HEK293 (cell line): ENCODE results near the gene SOAT2.

ENCODE experiments used
- ZNF423 ChIP-seq: fragments of 450-650 bp; formaldehyde crosslinking; IDR thresholded peaks from 2 replicates; pipeline ENCODE4 v1.5.1; 2016; ENCODE audit warnings: missing biosample characterization, missing genetic modification characterization
- TF ChIP-seq, protein P1 (sequence below): fragments of 450-650 bp; formaldehyde crosslinking; IDR thresholded peaks from 2 replicates; pipeline ENCODE4 v1.5.1; 2016; ENCODE audit warnings: missing biosample characterization, missing genetic modification characterization
- TF ChIP-seq, protein P2 (sequence below): fragments of 450-650 bp; formaldehyde crosslinking; IDR thresholded peaks from 2 replicates; pipeline ENCODE4 v1.5.1; 2016; ENCODE audit warnings: missing biosample characterization, missing genetic modification characterization

DNA sequence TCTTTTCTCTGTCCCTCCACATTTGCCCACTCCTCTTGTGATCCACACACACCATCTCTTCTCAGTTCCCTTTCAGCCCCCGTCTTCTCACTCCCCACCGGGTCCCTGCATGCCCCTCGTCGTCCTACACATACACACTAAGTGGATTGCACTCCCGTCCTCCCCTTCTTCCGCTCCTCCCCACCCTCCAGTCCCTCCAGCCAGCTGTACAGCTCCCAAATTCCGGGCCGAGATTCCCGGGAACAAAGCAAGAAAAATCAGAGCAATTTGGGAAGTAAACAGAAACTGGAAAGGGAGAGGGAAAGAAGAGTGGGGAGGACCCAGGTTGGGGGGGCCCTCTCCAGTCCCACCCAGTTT, 6.1 kb upstream of the SOAT2 start:
- TF ChIP-seq, protein P1, sequence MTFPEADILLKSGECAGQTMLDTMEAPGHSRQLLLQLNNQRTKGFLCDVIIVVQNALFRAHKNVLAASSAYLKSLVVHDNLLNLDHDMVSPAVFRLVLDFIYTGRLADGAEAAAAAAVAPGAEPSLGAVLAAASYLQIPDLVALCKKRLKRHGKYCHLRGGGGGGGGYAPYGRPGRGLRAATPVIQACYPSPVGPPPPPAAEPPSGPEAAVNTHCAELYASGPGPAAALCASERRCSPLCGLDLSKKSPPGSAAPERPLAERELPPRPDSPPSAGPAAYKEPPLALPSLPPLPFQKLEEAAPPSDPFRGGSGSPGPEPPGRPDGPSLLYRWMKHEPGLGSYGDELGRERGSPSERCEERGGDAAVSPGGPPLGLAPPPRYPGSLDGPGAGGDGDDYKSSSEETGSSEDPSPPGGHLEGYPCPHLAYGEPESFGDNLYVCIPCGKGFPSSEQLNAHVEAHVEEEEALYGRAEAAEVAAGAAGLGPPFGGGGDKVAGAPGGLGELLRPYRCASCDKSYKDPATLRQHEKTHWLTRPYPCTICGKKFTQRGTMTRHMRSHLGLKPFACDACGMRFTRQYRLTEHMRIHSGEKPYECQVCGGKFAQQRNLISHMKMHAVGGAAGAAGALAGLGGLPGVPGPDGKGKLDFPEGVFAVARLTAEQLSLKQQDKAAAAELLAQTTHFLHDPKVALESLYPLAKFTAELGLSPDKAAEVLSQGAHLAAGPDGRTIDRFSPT (tag by site-specific recombination) = no peak
- no peak for TF ChIP-seq ZNF423 (tag by site-specific recombination)
- TF ChIP-seq, protein P2, sequence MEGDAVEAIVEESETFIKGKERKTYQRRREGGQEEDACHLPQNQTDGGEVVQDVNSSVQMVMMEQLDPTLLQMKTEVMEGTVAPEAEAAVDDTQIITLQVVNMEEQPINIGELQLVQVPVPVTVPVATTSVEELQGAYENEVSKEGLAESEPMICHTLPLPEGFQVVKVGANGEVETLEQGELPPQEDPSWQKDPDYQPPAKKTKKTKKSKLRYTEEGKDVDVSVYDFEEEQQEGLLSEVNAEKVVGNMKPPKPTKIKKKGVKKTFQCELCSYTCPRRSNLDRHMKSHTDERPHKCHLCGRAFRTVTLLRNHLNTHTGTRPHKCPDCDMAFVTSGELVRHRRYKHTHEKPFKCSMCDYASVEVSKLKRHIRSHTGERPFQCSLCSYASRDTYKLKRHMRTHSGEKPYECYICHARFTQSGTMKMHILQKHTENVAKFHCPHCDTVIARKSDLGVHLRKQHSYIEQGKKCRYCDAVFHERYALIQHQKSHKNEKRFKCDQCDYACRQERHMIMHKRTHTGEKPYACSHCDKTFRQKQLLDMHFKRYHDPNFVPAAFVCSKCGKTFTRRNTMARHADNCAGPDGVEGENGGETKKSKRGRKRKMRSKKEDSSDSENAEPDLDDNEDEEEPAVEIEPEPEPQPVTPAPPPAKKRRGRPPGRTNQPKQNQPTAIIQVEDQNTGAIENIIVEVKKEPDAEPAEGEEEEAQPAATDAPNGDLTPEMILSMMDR (tag by site-specific recombination) = no peak
